BJ (cell line): Measurements from ENCODE around the gene MEGF8. TPM values are rescaled to one million over a fixed set of nuclear protein-coding genes. Genes with fewer than 3 reads are reported as not detected.

Experiments
- CTCF ChIA-PET: fragments of 350-600 bp; formaldehyde crosslinking; extraction: SDS; loops from one replicate; lab custom pipeline; 2021; ENCODE audit warnings: antibody characterized with exemption, inconsistent platforms; lab: Yijun Ruan, JAX
- POLR2A ChIA-PET: fragments of 300-600 bp; sonication (Branson Sonifier 250); formaldehyde crosslinking; extraction: SDS; loops from one replicate; lab custom pipeline; 2021; ENCODE audit warnings: antibody characterized with exemption; lab: Charles Lee
- DNase-seq: peaks from one replicate; pipeline ENCODE4 v3.0.0-alpha.2; 2011; ENCODE audit warnings: low read depth
- H3K27me3 ChIP-seq: 2 replicates; pipeline ENCODE4 v1.6.0; 2011; ENCODE audit warnings: low read length; ENCODE audit not compliant: control insufficient read depth, insufficient read depth
- H3K36me3 ChIP-seq: 2 replicates; pipeline ENCODE4 v1.5.1; 2011; ENCODE audit warnings: low read length; ENCODE audit not compliant: control insufficient read depth, insufficient read depth
- H3K4me3 ChIP-seq: 2 replicates; pipeline ENCODE4 v1.5.1; 2011; ENCODE audit warnings: low read depth, mild to moderate bottlenecking, control low read depth, low read length
- polyA plus RNA-seq: library from polyadenylated mRNA; depleted of rRNA; stranded (reverse); fragments of >200 nt; gene quantifications from 2 replicates; pipeline ENCODE4 v1.2.3, GENCODE V29; 2011
- TF ChIP-seq, protein P1 (sequence below): IDR thresholded peaks from 2 replicates; pipeline ENCODE4 v1.5.1; 2011; ENCODE audit warnings: low read depth, mild to moderate bottlenecking, control low read depth, inconsistent platforms, low read length, moderate library complexity; ENCODE audit not compliant: insufficient read depth

Gene MEGF8
- polyA plus RNA-seq, 1 experiment: 9.6 TPM

DNA sequence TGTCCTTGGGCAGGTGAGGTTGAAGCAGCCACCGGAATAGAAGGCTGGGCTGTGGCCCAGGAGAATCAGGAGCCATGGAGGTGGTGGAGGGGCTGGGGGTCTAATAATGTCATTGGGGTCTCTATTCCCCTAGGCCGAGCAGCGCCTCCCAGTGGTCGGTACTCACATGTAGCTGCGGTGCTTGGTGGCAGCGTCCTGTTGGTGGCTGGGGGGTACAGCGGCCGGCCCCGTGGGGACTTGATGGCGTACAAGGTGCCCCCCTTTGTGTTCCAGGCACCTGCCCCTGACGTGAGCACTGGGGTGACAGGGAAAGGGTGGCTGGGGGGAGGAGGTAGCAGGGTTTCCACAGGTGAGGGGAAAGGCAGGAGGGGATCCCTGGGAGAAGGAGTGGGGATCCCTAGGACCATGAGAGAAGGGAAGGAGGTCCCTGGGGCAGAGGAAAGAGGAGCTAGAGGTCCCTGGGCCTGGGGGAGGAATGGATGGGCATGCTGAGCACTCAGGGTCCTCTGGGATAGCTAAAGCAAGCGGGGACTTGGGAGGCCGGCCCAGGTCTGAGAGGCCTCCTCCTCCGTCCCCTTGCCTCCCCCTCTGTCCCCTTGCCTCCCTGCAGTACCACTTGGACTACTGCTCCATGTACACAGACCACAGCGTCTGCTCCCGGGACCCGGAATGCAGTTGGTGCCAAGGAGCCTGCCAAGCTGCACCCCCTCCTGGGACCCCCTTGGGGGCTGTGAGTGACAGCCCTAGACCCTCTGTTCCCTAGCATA is 18.1 kb downstream of the MEGF8 start:
- Histone ChIP-seq H3K36me3 (peaks cover 5% of the 10 kb centered on the region; the same call in 1 of the 2 replicates), H3K4me3 (no peak overlapping the region), H3K27me3 (no peaks in the 10 kb centered on the region)
- TF ChIP-seq, protein P1, sequence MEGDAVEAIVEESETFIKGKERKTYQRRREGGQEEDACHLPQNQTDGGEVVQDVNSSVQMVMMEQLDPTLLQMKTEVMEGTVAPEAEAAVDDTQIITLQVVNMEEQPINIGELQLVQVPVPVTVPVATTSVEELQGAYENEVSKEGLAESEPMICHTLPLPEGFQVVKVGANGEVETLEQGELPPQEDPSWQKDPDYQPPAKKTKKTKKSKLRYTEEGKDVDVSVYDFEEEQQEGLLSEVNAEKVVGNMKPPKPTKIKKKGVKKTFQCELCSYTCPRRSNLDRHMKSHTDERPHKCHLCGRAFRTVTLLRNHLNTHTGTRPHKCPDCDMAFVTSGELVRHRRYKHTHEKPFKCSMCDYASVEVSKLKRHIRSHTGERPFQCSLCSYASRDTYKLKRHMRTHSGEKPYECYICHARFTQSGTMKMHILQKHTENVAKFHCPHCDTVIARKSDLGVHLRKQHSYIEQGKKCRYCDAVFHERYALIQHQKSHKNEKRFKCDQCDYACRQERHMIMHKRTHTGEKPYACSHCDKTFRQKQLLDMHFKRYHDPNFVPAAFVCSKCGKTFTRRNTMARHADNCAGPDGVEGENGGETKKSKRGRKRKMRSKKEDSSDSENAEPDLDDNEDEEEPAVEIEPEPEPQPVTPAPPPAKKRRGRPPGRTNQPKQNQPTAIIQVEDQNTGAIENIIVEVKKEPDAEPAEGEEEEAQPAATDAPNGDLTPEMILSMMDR: peak; percentile 26
- no peak for DNase-seq
- ChIA-PET CTCF (interaction anchor here (1.3 to 1.7 kb wide), 4 partner anchors 11 to 57 kb away, joined by 3 to 5 read pairs (median 4); no protein-coding TSS in a partner anchor), POLR2A (interaction anchor here (0.8 kb wide), 1 partner anchor 12 kb away, joined by 3 read pairs; no protein-coding TSS in a partner anchor)

DNA sequence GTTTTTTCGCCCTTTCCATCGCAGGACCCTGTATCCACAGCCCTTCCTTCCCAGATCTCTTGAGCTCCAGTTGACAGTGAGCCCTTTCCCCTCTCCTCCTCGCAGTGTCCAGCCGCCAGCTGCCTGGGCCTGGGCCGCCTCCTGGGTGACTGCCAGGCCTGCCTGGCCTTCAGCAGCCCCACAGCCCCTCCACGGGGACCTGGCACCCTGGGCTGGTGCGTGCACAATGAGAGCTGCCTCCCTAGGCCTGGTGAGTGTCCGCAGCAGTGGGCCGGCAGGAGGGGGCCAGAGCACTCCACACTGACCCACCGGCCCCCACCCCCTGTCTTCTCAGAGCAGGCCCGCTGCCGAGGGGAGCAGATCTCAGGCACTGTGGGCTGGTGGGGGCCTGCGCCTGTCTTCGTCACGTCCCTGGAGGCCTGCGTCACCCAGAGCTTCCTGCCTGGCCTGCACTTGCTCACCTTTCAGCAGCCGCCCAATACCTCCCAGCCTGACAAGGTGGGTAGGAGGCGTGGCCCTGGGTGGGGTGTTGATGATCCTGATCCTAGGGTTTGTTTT is 19.0 kb downstream of the MEGF8 start:
- peaks cover 6% of the 10 kb centered on the region for H3K36me3 ChIP-seq
- CTCF ChIA-PET: interaction anchor here (1.7 kb wide), 1 partner anchor 56 kb away, joined by 3 read pairs; no protein-coding TSS in a partner anchor
- no peak for DNase-seq
- POLR2A ChIA-PET: no interaction called here
- TF ChIP-seq, protein P1: no peak
- H3K4me3 ChIP-seq: no peak overlapping the region
- H3K27me3 ChIP-seq: no peaks in the 10 kb centered on the region

DNA sequence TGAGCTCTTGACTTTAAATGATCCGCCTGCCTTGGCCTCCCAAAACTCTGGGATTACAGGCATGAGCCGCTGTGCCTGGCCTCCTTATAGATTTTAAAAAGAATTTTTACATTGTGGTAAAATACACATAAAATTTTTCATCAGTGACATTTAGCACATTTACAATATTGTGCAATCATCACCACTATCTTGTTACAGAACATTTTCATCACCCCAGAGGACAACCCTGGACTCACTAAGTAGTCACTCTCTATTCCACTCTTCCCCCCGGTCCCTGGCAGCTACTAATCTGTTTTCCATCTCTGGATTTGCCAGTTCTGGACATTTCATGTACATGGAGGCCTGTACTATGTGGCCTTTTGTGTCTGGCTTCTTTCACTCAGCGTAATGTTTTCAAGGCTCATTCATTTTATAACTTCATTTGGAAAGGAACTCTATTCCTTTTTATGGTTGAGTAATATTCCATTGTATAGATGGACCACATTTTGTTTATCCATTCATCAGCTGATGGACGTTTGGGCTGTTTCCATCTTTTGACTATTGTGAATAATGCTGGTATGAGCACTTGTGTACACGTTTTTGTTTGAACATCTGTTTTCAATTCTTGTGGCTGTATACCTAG is 19.9 kb downstream of the MEGF8 start:
- no peaks in the 10 kb centered on the region for H3K27me3 ChIP-seq
- POLR2A ChIA-PET: no interaction called here
- peaks cover 6% of the 10 kb centered on the region for H3K36me3 ChIP-seq
- no peak overlapping the region for H3K4me3 ChIP-seq
- CTCF ChIA-PET: interaction anchor here (1.7 kb wide), 1 partner anchor 55 kb away, joined by 3 read pairs; no protein-coding TSS in a partner anchor
- TF ChIP-seq, protein P1: no peak
- no peak for DNase-seq

DNA sequence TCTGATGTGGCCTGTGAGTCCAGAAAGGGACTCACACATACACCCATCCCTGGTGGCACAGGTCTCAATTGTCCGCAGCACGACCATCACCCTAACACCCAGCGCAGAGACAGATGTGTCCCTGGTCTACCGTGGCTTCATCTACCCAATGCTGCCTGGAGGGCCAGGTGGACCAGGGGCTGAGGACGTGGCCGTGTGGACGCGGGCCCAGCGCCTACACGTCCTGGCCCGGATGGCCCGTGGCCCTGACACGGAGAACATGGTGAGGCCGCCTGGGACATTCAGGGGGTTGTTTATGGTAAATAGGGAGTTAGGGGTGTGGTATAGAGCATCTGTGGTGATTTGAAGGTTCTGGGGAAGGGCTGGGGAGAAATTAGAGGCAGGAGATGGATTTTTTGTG is 22.8 kb downstream of the MEGF8 start:
- TF ChIP-seq, protein P1: no peak
- no peak overlapping the region for H3K4me3 ChIP-seq
- no peaks in the 10 kb centered on the region for H3K27me3 ChIP-seq
- no peak for DNase-seq
- ChIA-PET POLR2A (no interaction called here), CTCF (no interaction called here)
- peaks cover 2% of the 10 kb centered on the region for H3K36me3 ChIP-seq
